Activated CD8-positive, alpha-beta memory T cell treated with anti-CD3 and anti-CD28 coated beads, Interleukin-2, amount 50 U/mL, for 4 hours (primary cell): ENCODE results near the gene PPFIBP2.

ENCODE experiments used
- DNase-seq: peaks from one replicate; pipeline ENCODE4 v3.0.0-alpha.2; 2020

The PPFIBP2 gene

GRCh38 chr11:7558046-7558445 lies 44.2 kb downstream of the PPFIBP2 start:
- no peak for DNase-seq

- DNase-seq = no peak
Measured at GRCh38 chr11:7559398-7560283, 45.8 kb downstream of the PPFIBP2 start.

GRCh38 chr11:7561562-7561961 lies 47.8 kb downstream of the PPFIBP2 start:
- no peak for DNase-seq

- DNase-seq = no peak
Measured at GRCh38 chr11:7563281-7563680, 49.5 kb downstream of the PPFIBP2 start.

DNA sequence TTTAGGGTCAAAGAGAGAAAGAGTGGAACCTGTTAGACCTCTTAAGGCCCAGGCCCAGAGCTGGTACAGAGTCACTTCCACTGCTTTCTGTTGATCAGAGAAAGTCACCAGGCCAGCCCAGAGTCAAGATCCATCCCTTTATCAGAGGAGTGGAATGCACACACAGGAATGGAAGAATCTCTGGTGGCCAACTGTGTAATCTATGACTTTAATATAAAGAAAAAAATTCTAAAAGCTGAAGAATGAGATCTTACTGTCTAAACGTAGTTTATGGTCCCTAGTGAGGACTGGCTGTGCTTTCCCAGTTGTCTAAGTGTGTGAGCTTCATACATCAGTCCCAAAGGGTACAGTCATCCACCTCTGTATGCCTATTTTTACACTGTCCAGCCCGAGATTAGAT lies 51.0 kb downstream of the PPFIBP2 start:
- DNase-seq = no peak

- DNase-seq = no peak
Measured at GRCh38 chr11:7567311-7567710, 53.5 kb downstream of the PPFIBP2 start.

GRCh38 chr11:7569044-7569443 lies 55.2 kb downstream of the PPFIBP2 start:
- no peak for DNase-seq

- no peak for DNase-seq
Measured at GRCh38 chr11:7570241-7570640, 56.4 kb downstream of the PPFIBP2 start.

GRCh38 chr11:7570938-7571521 lies 57.2 kb downstream of the PPFIBP2 start:
- no peak for DNase-seq

DNA sequence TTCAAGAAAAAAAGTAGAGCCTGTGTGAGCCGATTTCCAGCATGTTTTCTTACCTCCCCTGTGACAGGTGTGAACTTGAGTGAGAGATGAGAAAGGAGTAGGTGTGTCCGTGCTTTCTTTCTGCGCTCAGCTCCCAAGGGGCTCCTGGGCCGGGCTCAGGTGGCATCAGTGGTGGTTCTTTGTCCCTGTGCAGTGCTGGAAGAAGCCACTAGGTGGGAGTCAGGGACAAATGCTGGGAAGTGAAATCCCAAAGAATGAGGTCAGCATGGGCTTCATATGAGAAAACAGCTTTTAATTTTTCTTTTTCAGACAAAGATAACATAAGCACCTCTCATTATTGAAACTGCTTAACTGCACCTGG lies 57.8 kb downstream of the PPFIBP2 start:
- no peak for DNase-seq

GRCh38 chr11:7572001-7572712 lies 58.4 kb downstream of the PPFIBP2 start:
- DNase-seq = no peak

DNA sequence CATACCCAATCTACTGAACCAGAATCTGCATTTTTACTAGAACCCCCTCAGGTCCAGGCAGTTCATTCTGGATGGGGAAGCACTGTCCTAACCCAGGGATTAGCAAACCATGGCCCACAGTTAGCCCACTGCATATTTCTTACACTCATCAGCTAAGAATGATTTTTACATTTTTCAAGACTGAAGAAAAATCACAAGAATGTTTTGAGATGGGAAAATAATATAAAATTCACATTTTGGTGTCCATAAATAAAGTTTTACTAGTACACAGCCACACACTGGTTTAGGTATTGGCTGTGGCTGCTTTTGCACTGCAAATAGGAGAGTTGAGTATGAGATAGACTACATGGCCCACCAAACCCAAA lies 59.4 kb downstream of the PPFIBP2 start:
- no peak for DNase-seq

DNA sequence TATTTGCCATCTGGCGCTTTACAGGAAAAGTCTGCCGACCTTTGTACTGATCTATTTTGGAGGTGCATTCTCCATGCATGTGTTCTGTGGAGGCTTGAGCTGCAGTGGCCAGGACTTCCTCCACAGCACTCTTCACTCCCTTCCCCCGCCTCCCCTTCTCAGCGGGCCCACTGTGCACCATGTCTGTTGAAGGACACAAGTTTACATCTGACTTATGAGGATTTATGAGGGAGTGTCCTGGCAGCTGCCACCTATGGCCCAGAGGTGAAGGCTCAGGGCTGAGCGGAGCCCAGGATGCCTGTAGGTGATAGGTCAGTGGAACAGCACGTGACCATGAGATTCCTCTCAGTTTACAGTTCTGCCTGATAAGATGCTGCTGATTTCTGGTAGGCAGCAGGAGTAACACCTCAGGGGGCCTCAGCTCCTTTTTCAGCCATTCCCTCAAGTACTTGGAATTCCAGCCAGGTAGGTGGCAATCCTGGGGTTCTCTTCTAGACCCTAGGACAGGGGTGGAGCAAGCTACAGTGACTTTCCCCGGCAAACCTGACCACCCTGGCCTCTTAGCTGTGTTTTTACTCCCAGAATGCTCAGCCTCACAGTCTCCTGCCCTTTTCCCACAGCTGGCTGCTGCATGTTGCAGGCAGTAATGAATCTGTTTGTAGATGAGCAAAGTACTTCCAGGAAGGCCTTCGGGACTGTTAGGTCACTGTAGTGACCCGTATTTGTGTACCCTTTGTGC lies 59.9 kb downstream of the PPFIBP2 start:
- DNase-seq = no peak

DNA sequence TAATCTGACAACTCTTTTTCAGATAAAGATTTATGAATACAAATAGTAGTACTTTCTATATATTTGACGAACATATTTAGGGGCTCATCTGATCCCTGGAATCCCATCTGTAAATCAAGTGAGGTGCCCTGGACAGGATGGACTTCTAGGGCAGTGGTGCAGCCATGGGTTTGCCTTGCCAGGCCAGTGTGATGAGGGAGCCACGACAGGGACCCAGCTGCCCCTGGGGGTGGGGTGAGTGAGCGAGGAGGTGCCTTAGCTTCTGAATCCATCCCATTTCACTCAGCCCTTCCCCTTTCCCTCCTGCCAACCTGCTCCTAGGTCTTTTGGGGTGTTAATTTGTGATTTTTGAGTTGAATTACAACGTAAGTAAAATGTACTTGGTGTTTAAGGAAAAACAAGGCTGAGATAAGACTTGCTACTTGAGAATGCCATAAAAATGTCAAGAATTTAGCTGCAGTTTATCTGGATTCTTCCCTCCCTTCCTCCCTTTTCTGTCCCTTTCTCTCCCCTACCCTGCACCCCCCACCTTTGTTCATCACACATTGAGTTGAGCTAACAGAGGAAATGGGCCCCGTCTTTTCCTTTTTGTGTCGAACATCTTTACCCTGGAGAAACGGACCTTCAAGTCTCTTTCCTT lies 60.8 kb downstream of the PPFIBP2 start:
- no peak for DNase-seq

GRCh38 chr11:7575841-7576725 lies 62.3 kb downstream of the PPFIBP2 start:
- DNase-seq = no peak

DNA sequence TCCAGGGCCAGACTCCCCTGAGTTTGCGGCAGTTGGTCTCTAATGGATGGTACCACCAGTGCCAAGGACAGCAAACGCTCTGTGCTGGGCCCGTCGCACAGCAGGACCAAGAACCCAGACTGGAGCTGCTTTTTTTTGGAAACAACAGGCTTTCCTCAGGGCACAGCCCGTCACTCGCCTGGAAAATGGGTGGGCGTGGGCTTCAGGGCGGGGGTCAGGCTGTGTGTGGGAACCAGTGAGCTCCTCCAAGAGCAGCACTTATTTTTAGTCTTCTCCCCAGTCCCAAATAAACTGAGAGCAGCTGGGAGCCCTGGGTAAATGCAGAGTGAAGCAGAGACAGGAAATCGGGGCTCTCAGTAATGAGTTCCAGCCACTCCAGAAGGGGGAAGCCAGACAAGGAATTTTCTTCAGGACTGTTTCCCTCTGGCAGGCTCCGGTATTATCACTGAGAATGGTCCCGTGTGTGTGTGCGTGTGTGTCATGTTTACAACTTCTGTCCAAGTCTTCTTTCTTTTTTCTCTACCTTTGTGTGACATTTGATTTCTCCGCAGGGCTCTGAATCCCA lies 63.0 kb downstream of the PPFIBP2 start:
- DNase-seq = no peak

- no peak for DNase-seq
Measured at GRCh38 chr11:7577291-7578190, 63.7 kb downstream of the PPFIBP2 start.

- DNase-seq = no peak
Measured at GRCh38 chr11:7578276-7578955, 64.6 kb downstream of the PPFIBP2 start.

DNA sequence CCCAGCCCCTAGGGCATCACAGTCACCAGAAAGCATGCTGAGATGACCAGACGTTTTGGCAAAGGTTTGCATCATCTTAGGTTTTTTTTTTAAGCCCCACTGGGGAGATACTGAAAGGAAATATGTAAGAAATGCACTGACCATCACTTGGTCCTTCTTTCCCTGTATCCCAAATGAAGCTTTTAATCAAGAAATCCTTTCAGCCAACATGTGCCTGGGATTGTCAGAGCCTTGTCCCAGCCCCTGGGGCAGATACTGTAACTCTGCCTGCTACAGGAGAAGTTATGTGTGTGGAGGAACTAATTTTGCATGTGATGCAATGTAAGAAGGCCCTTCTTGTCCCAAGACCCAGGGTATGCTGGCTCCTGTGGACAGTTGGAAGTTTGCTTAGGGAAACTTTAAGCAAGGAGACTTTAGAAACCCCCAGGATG lies 65.6 kb downstream of the PPFIBP2 start:
- no peak for DNase-seq
